ENCODE data around the gene CCDC149.

CCDC149 gene

DNA sequence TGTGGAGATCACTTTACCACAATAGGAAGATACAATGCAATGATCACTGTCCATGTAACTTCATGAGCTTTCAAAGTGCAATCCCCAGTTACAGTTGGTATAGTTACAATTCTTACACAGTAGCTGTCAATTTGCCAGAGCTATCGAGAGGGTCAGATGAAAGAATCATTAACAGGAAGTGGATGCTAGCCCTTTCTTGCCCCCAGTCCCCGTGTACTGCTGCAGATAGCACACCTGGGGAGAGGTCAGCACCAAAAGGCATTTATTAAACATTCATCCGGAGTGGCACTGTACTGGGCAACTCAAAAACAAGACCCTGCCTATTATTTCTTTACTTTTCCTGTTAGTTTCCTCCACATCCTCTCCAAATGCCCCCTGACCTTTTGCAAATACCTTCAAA, 69.7 kb downstream of the CCDC149 start:
- TF ChIP-seq, protein P1, sequence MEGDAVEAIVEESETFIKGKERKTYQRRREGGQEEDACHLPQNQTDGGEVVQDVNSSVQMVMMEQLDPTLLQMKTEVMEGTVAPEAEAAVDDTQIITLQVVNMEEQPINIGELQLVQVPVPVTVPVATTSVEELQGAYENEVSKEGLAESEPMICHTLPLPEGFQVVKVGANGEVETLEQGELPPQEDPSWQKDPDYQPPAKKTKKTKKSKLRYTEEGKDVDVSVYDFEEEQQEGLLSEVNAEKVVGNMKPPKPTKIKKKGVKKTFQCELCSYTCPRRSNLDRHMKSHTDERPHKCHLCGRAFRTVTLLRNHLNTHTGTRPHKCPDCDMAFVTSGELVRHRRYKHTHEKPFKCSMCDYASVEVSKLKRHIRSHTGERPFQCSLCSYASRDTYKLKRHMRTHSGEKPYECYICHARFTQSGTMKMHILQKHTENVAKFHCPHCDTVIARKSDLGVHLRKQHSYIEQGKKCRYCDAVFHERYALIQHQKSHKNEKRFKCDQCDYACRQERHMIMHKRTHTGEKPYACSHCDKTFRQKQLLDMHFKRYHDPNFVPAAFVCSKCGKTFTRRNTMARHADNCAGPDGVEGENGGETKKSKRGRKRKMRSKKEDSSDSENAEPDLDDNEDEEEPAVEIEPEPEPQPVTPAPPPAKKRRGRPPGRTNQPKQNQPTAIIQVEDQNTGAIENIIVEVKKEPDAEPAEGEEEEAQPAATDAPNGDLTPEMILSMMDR (IDR thresholded peaks at IDR 0.05; ENCODE audit: low read depth, low read length), result no peak
- no peak for TF ChIP-seq EZH2phosphoT487 (IDR thresholded peaks at IDR 0.05; ENCODE audit: low read depth)
- Histone ChIP-seq H3K36me3 (replicated peaks; ENCODE audit: low read depth, low read length) (no peaks in the 10 kb centered on the region), H3K27ac (ENCODE audit: low read length) (no peak overlapping the region), H4K20me1 (ENCODE audit: insufficient read depth, low read length) (no peaks in the 10 kb centered on the region), H3K9ac (ENCODE audit: low read length) (no peak overlapping the region), H3K4me1 (ENCODE audit: low read length) (no peaks in the 10 kb centered on the region), H3K27me3 (ENCODE audit: low read depth, low read length) (no peaks in the 10 kb centered on the region), H3K4me2 (ENCODE audit: low read length) (no peak overlapping the region), H2AFZ (ENCODE audit: low read depth, low read length) (no peak overlapping the region), H3K4me3 (ENCODE audit: low read length) (no peak overlapping the region), H3K9me3 (ENCODE audit: insufficient read depth, low read length) (no peaks in the 10 kb centered on the region), H3K79me2 (ENCODE audit: low read length) (no peaks in the 10 kb centered on the region)

DNA sequence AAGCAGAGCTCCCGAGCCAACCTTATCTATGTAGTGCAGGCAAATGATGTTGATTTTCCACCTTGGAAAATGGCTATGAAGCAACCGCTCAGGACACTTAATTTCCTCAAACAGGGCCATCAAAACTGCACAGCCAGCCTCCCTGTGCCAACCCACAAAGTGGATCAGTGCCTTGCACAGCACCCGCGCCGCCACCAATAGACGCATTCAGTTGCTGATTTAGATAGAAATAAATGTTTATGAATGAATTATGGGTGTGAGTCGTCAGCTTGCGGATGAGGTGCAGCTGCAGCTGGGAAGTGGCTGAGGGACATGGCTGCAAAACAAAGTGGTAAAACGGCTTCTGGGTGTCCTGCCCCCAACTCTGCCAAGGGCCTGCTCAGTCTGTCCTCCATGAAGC, 70.5 kb downstream of the CCDC149 start:
- Histone ChIP-seq H3K9me3 (ENCODE audit: insufficient read depth, low read length) (no peaks in the 10 kb centered on the region), H3K27me3 (ENCODE audit: low read depth, low read length) (no peaks in the 10 kb centered on the region), H3K9ac (ENCODE audit: low read length) (no peak overlapping the region), H4K20me1 (ENCODE audit: insufficient read depth, low read length) (no peaks in the 10 kb centered on the region), H2AFZ (ENCODE audit: low read depth, low read length) (no peak overlapping the region), H3K27ac (ENCODE audit: low read length) (no peak overlapping the region), H3K4me3 (ENCODE audit: low read length) (no peak overlapping the region), H3K4me2 (ENCODE audit: low read length) (no peak overlapping the region), H3K4me1 (ENCODE audit: low read length) (no peaks in the 10 kb centered on the region), H3K79me2 (ENCODE audit: low read length) (no peaks in the 10 kb centered on the region), H3K36me3 (replicated peaks; ENCODE audit: low read depth, low read length) (no peaks in the 10 kb centered on the region)
- TF ChIP-seq EZH2phosphoT487 (IDR thresholded peaks at IDR 0.05; ENCODE audit: low read depth), result no peak
- TF ChIP-seq, protein P1 (IDR thresholded peaks at IDR 0.05; ENCODE audit: low read depth, low read length), result no peak

DNA sequence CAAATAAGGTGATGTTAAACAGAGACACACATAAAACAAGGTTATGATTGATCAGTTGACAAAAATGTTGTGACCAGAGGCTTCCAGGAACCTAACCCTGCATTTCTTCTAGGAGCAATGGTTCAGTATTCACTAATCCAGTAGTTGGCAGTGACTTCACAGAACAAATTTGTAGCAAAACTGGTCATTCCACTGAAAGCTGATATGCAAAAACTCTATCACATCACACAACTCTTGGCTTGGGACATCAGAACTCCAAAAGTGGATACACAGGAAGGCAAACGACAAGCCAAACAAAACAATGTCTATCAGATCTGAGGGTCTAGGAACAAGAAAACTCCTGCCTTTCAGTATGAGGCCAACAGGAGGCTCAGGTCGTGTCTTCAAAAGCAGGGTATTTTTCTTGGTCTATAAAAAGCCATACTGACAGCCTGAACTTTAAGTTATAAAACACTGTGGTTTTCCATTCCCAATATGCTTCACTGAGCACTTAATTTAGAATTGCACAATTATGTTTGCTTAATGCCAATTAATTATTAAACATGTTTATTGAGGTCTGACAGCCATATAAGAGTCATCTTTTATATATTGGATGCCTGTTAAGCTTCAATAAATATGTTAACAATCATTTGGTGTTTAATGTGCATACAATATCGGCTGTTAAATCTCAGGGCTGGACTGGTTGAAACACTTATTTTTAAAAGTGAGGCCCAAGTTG, 71.9 kb downstream of the CCDC149 start:
- Histone ChIP-seq H3K9me3 (ENCODE audit: insufficient read depth, low read length) (no peaks in the 10 kb centered on the region), H3K4me1 (ENCODE audit: low read length) (no peaks in the 10 kb centered on the region)
- TF ChIP-seq, protein P1 (IDR thresholded peaks at IDR 0.05; ENCODE audit: low read depth, low read length), result no peak
- TF ChIP-seq EZH2phosphoT487 (IDR thresholded peaks at IDR 0.05; ENCODE audit: low read depth), result no peak

DNA sequence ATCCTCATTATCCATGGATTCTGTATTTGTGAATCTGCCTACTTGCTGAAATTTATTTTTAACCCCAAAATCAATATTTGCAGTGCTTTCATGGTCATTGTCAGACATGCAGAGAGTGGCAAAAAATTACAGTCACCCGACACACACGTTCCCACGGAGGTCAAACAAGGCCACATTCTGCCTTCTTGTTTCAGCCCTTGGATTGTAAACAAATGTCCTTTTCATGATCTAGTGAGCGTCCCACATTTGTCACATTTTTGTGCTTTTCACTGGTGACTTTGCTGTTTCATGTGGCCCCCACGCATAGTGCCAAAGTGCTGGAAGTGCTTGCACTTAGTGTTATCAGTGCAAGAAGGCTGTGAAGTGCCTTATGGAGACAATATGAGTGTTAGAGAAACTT, 72.5 kb downstream of the CCDC149 start:
- H3K4me1 ChIP-seq (ENCODE audit: low read length), result no peaks in the 10 kb centered on the region
- H4K20me1 ChIP-seq (ENCODE audit: insufficient read depth, low read length), result no peaks in the 10 kb centered on the region
- H3K4me2 ChIP-seq (ENCODE audit: low read length), result no peak overlapping the region
- no peaks in the 10 kb centered on the region for H3K36me3 ChIP-seq (replicated peaks; ENCODE audit: low read depth, low read length)
- no peak overlapping the region for H3K4me3 ChIP-seq (ENCODE audit: low read length)
- TF ChIP-seq, protein P1 (IDR thresholded peaks at IDR 0.05; ENCODE audit: low read depth, low read length), result no peak
- no peak for TF ChIP-seq EZH2phosphoT487 (IDR thresholded peaks at IDR 0.05; ENCODE audit: low read depth)
- H3K27ac ChIP-seq (ENCODE audit: low read length), result no peak overlapping the region
- no peaks in the 10 kb centered on the region for H3K79me2 ChIP-seq (ENCODE audit: low read length)
- H2AFZ ChIP-seq (ENCODE audit: low read depth, low read length), result no peak overlapping the region
- no peak overlapping the region for H3K9ac ChIP-seq (ENCODE audit: low read length)
- H3K9me3 ChIP-seq (ENCODE audit: insufficient read depth, low read length), result no peaks in the 10 kb centered on the region
- peaks cover 5% of the 10 kb centered on the region; the same call in 1 of the 2 replicates for H3K27me3 ChIP-seq (ENCODE audit: low read depth, low read length)

More for the DNA sequence above, 71.9 kb downstream of the CCDC149 start:
- no peak overlapping the region for H3K9ac ChIP-seq (ENCODE audit: low read length)
- no peaks in the 10 kb centered on the region for H3K79me2 ChIP-seq (ENCODE audit: low read length)
- H3K4me2 ChIP-seq (ENCODE audit: low read length), result no peak overlapping the region
- H3K27me3 ChIP-seq (ENCODE audit: low read depth, low read length), result peaks cover under 1% of the 10 kb centered on the region; the same call in 1 of the 2 replicates
- H4K20me1 ChIP-seq (ENCODE audit: insufficient read depth, low read length), result no peaks in the 10 kb centered on the region
- H3K4me3 ChIP-seq (ENCODE audit: low read length), result no peak overlapping the region
- no peaks in the 10 kb centered on the region for H3K36me3 ChIP-seq (replicated peaks; ENCODE audit: low read depth, low read length)
- H3K27ac ChIP-seq (ENCODE audit: low read length), result no peak overlapping the region
- no peak overlapping the region for H2AFZ ChIP-seq (ENCODE audit: low read depth, low read length)
